Right ventricle myocardium inferior (tissue), 1 donor: Measurements from ENCODE around the gene CACNA1F. TPM values are rescaled to one million over a fixed set of nuclear protein-coding genes. Genes with fewer than 3 reads are reported as not detected.

Source experiments
- ATAC-seq: fragments of 200-7000 bp; cut with Tn5 transposase; one replicate; pipeline ENCODE4 v1.9.1; 2020; ENCODE audit warnings: mild to moderate bottlenecking, moderate library complexity
- DNase-seq: peaks from one replicate; pipeline ENCODE4 v3.0.0; 2021; ENCODE audit errors: missing footprints
- intact Hi-C: fragments of 100-400 bp; cut with DNase I; formaldehyde crosslinking; loops from one replicate; pipeline ENCODE4 v1.11.0; 2022
- total RNA-seq: library from RNA; stranded (reverse); fragmentation: NEBNext Ultra II Directional; extraction: Animal tissue kit (Norgen Biotek cat#: 25700); gene quantifications from one replicate; pipeline ENCODE4 v1.2.1, GENCODE V29; 2021
- donor health status: DM: no; HTN: yes; CAD: no; lungs with severe emphysema.

The CACNA1F gene
- total RNA-seq, 1 donor from 2014 or later: not detected

GRCh38 chrX:49237060-49237459, 3.9 kb upstream of the CACNA1F start:
- ATAC-seq (no peak), DNase-seq (peak; percentile 77)
- intact Hi-C loops: no loop called here

GRCh38 chrX:49233887-49234555, 881 bp upstream of the CACNA1F start:
- intact Hi-C loops: loop anchor here (2.0 to 5.0 kb wide), 3 partner anchors 35 to 71 kb away; partner anchors contain the start of genes MAGIX and PPP1R3F
- DNase-seq (no peak), ATAC-seq (no peak)

GRCh38 chrX:49232525-49232924, 615 bp downstream of the CACNA1F start:
- ATAC-seq (no peak), DNase-seq (no peak)
- intact Hi-C loops: loop anchor here (5.0 kb wide), 1 partner anchor 35 kb away; no protein-coding TSS in a partner anchor

GRCh38 chrX:49231333-49232000, 1.7 kb downstream of the CACNA1F start:
- DNase-seq (no peak), ATAC-seq (no peak)
- intact Hi-C loops: loop anchor here (5.0 kb wide), 1 partner anchor 34 kb away; no protein-coding TSS in a partner anchor

- ATAC-seq: peak; percentile 62
- DNase-seq: peak; percentile 86
- intact Hi-C loops: loop anchor here (5.0 kb wide), 1 partner anchor 33 kb away; no protein-coding TSS in a partner anchor
Measured at GRCh38 chrX:49230500-49231232, 2.5 kb downstream of the CACNA1F start.

GRCh38 chrX:49228185-49228584, 5.0 kb downstream of the CACNA1F start:
- intact Hi-C loops: no loop called here
- DNase-seq: no peak
- ATAC-seq: no peak

- DNase-seq (no peak), ATAC-seq (no peak)
- intact Hi-C loops: no loop called here
Measured at GRCh38 chrX:49227726-49228125, 5.4 kb downstream of the CACNA1F start.

GRCh38 chrX:49226946-49227345, 6.2 kb downstream of the CACNA1F start:
- DNase-seq (no peak), ATAC-seq (no peak)
- intact Hi-C loops: no loop called here

GRCh38 chrX:49225858-49226257, 7.3 kb downstream of the CACNA1F start:
- DNase-seq: no peak
- no peak for ATAC-seq
- intact Hi-C loops: no loop called here

GRCh38 chrX:49221868-49222267, 11.3 kb downstream of the CACNA1F start:
- DNase-seq (no peak), ATAC-seq (no peak)
- intact Hi-C loops: no loop called here

GRCh38 chrX:49220100-49220499, 13.0 kb downstream of the CACNA1F start:
- DNase-seq: no peak
- ATAC-seq: no peak
- intact Hi-C loops: no loop called here

GRCh38 chrX:49214996-49215526, 18.1 kb downstream of the CACNA1F start:
- intact Hi-C loops: no loop called here
- no peak for ATAC-seq

GRCh38 chrX:49214416-49214815, 18.7 kb downstream of the CACNA1F start:
- ATAC-seq (no peak), DNase-seq (no peak)
- intact Hi-C loops: no loop called here

More at GRCh38 chrX:49214996-49215526, 18.1 kb downstream of the CACNA1F start:
- DNase-seq: no peak

- ATAC-seq (no peak), DNase-seq (no peak)
- intact Hi-C loops: no loop called here
Measured at GRCh38 chrX:49212861-49213260, 20.3 kb downstream of the CACNA1F start.

- ATAC-seq (no peak), DNase-seq (no peak)
- intact Hi-C loops: no loop called here
Measured at GRCh38 chrX:49212209-49212608, 20.9 kb downstream of the CACNA1F start.

GRCh38 chrX:49211074-49211473, 22.1 kb downstream of the CACNA1F start:
- ATAC-seq (no peak), DNase-seq (no peak)
- intact Hi-C loops: no loop called here

GRCh38 chrX:49210406-49210805, 22.7 kb downstream of the CACNA1F start:
- DNase-seq (no peak), ATAC-seq (no peak)
- intact Hi-C loops: no loop called here

- ATAC-seq: no peak
- no peak for DNase-seq
- intact Hi-C loops: no loop called here
Measured at GRCh38 chrX:49209434-49210251, 23.5 kb downstream of the CACNA1F start.

- DNase-seq (no peak), ATAC-seq (no peak)
- intact Hi-C loops: no loop called here
Measured at GRCh38 chrX:49208399-49208798, 24.7 kb downstream of the CACNA1F start.
